GM18868 (cell line): ENCODE measurements around the gene IRF1.
"Not testable (repeated sequence)": the region's sequence is repeated elsewhere in the genome, so short reads cannot be mapped to it uniquely, and the experiment has no call there.

Source experiments
- ATAC-seq: cut with Tn5 transposase; IDR thresholded peaks from one replicate; pipeline ENCODE4 v1.9.1; 2021; ENCODE audit warnings: mild to moderate bottlenecking, moderate library complexity; ENCODE audit not compliant: unreplicated experiment

The IRF1 gene, protein sequence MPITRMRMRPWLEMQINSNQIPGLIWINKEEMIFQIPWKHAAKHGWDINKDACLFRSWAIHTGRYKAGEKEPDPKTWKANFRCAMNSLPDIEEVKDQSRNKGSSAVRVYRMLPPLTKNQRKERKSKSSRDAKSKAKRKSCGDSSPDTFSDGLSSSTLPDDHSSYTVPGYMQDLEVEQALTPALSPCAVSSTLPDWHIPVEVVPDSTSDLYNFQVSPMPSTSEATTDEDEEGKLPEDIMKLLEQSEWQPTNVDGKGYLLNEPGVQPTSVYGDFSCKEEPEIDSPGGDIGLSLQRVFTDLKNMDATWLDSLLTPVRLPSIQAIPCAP

DNA sequence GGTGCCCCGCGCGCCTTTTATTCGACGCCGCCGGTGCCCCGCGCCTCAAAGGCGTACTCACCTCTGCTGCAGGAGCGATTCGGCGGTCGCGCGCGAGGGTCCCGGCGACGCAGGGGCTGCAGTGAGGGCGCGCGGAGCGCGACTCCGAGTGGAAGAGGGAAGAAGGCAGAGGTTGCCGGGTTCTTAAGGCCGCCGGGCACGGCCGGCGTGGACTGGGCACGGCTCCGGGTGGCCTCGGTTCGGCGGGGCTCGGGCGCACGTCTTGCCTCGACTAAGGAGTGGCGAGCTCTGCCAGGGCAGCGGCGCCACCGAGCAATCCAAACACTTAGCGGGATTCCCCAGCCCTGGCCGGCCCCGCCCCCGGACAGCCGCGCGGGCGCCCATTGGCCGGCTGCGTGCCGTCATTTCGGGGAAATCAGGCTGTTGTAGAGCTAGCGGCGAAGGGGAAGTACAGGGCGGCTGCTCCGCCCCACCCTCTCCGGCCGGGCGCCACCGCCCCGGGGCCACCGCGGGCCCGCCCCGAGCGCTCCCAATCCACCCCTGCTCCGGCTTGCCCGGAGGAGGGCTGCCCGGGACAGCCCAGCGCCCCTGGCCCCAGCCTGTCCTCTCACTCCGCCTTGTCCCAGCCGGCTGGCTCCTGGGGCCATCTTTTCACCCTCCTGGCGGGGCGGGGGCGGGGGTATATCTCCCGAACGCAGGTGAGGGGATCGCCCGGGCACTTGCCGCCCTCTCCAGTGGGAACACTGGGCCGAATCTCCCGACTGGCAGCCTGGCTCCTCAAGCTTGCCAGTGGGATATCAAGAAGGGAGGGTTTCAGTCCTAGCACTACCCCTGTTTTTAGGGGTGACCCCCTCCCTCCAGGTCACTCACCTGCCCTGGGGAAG, at the start of gene IRF1:
IRF1 (minus strand) TSS at position 290 of the 884 bp plus-strand sequence. CDS start 1,295 bp downstream, outside the sequence.
- peak; percentile 81 for ATAC-seq

DNA sequence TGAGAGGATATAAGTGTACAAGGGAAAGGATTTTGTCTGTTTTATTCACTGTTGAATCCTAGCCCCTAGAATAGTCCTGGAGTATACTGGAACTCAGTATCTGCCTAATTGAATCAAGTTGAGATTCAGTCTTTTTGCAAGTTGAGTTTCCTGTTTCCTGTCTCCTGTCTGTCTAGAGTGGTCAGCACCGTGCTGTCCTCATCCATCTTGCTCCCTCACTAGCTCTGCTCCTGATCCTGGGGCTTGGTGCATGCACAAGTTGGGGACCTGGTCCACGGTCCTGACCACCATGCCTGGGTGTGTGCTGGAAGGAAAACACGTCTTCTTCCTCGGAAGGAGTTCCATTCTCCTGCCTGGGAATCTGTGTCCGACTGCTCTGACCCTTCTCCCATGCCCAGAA, 49.6 kb upstream of the IRF1 start:
- no peak for ATAC-seq

- no peak for ATAC-seq
These were observed 49.1 kb upstream of the IRF1 start for GRCh38 chr5:132539716-132540115.

DNA sequence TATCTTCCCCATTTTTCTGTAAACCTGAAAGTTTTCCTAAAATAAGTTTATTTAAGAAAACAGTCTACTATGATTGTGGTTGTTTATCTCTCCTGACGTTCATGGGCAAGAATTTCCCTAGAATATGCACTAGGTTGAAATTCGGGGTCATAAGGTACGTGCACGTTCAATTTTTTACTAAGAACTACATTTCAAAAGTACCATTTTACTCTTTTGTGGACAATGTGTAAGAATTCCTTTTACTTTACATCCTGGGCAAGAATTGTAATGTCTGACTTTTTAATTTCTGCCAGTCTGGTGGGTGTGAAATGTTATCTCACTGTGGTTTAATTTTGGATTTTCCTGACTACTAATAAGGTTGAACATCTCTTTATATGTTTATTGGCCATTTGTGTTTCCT, 40.4 kb upstream of the IRF1 start:
- ATAC-seq = no peak

DNA sequence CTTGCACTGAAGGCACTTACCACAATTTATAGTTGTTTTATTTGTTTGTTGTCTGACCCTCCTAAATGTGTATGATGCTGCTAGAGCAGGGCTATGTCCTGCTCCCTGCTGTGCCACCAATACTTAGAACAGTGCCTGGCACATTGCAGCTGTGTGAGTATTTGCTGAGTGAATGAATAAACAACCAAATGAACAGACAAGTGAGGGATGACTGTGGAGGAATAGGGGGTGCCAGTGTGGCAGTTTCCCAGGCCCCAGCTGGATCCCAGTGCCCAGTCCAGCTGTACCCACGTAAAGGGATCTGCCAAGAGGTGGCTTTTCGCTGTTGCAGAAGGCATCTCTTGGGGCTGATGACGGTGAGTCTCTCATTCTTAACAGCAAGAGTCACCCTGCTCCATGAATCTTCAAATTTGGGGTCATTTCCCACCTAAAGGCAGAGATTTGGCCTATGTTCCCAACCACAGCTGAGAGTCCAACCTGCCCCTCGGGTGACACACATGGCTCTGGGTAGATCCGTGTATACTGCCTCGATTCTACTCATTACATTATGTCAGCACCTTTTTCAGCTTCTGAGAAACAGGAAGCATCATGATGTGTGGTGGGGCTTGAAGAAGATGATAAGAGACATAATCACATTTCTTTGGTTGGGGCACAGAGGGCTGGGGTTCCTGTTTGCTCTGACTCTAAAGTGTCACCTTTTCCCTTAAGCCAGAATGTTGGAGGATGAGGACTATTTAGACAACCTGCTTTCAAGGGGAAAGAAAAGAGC, 38.5 kb upstream of the IRF1 start:
- no peak for ATAC-seq

- ATAC-seq = no peak
These were observed 37.4 kb upstream of the IRF1 start for GRCh38 chr5:132528021-132528420.

- peak; percentile 2 for ATAC-seq
These were observed 36.5 kb upstream of the IRF1 start for GRCh38 chr5:132526974-132527564.

GRCh38 chr5:132526290-132526973, 35.9 kb upstream of the IRF1 start:
- peak; percentile 34 for ATAC-seq

DNA sequence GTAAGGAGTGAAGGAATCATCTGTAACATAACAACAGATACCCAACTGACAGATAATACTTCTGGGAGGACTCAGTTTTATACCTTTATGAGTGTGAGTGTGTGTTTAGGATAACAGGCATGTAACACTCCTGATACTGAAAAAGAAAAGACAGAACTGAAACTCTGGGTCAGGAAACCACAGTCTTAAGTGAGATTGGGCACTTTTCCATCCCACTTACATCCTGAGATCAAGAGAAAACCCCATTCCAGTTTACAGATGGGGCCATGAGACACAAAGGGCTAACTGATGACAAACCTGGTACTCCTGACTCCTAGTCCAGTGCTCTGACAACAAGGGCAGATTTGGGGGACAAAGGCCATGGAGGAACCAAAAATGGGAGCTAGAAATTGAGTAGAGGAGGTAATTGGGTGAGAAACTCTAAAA, 34.7 kb upstream of the IRF1 start:
- peak; percentile 74 for ATAC-seq

DNA sequence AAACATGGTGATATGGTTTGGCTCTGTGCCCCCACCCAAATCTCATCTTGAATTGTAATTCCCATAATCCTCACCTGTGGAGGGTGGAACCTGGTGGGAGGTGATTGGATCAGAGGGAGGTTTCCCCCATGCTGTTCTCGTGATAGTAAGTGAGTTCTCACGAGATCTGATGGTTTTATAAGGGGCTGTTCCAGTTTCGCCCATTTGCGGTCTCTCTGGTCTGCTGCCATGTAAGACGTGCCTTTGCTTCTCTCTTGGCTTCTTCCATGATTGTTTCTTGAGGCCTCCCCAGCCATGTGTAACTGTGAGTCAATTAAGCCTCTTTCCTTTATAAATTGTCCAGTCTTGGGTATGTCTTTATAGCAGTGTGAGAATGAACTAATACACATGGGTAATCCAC, 34.3 kb upstream of the IRF1 start:
- not testable (repeated sequence) for ATAC-seq

GRCh38 chr5:132522067-132522466, 31.5 kb upstream of the IRF1 start:
- ATAC-seq = not testable (repeated sequence)

DNA sequence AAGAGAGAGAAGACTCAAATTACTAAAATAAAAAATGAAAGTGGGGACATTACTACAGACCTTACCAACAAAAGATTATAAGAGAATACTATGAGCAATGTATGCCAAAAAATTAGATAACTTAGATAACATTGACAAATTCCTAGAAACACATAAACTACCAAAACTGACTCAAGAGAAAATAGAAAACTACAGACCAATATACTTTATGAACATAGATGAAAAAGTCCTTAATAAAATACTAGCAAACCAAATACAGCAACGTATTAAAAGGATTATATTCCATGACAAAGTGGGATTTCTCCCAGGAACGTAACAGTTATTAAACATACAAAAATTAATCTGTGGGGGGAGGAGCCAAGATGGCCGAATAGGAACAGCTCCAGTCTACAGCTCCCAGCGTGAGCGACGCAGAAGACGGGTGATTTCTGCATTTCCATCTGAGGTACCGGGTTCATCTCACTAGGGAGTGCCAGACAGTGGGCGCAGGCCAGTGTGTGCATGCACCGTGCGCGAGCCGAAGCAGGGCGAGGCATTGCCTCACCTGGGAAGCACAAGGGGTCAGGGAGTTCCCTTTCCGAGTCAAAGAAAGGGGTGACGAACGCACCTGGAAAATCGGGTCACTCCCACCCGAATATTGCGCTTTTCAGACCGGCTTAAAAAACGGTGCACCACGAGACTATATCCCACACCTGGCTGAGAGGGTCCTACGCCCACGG, 23.2 kb upstream of the IRF1 start:
- ATAC-seq = not testable (repeated sequence)

DNA sequence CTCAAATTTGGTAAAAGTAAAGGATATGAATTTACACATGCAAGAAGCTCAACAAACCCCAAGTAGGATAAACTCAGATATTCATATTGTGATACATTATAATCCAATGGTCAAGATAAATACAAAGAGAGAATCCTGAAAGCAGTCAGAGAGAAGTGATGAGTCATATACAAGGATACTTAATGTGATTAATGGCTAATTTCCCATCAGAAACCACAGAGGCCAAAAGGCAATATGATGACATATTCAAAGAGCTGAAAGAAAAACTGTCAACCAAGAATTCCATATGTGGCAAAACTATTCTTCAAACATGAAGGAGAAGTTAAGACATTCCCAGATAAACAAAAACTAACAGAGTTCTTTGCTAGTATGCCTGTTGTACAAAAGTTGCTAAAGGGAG, 19.5 kb upstream of the IRF1 start:
- no peak for ATAC-seq

GRCh38 chr5:132506094-132506692, 15.6 kb upstream of the IRF1 start:
- peak; percentile 80 for ATAC-seq

DNA sequence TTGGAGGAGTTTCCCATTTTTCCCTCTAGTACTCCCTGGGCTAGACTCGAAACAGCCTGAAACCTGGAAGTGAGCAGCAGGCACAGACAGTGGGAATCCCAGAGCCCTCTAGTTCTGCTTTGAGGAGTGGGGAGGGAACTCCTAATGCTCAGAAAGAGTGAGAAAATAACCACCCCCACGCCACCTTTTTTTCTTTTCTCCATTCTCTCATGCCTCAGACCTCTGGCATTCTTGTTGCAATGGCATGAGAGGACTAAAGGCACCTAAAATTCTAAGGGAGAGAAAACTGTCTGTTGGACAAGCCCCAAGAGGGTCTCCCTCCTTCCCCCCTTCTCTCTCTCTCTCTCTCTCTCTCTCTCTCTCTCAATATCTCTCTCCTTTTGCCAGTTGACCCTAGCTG, 15.1 kb upstream of the IRF1 start:
- ATAC-seq = no peak

GRCh38 chr5:132504746-132505145, 14.2 kb upstream of the IRF1 start:
- no peak for ATAC-seq

DNA sequence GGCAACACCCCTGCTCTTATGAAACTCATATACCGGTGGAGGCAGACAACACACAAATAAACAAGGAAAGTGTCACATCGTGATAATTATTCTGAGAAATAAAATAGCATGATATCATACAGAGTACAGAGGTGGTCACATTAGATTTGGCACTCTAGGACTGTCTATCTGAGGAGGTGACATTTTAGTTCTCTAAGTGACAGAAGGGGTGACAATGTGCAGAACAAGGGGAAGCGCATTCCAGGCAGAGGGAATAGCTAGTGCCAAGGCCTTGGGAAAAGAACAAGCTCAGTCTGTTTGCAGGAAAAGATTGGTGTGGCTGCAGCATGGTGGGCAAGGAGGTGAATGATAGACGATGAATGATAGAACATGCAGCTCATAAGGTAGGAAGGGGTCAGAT, 12.7 kb upstream of the IRF1 start:
- ATAC-seq = no peak

DNA sequence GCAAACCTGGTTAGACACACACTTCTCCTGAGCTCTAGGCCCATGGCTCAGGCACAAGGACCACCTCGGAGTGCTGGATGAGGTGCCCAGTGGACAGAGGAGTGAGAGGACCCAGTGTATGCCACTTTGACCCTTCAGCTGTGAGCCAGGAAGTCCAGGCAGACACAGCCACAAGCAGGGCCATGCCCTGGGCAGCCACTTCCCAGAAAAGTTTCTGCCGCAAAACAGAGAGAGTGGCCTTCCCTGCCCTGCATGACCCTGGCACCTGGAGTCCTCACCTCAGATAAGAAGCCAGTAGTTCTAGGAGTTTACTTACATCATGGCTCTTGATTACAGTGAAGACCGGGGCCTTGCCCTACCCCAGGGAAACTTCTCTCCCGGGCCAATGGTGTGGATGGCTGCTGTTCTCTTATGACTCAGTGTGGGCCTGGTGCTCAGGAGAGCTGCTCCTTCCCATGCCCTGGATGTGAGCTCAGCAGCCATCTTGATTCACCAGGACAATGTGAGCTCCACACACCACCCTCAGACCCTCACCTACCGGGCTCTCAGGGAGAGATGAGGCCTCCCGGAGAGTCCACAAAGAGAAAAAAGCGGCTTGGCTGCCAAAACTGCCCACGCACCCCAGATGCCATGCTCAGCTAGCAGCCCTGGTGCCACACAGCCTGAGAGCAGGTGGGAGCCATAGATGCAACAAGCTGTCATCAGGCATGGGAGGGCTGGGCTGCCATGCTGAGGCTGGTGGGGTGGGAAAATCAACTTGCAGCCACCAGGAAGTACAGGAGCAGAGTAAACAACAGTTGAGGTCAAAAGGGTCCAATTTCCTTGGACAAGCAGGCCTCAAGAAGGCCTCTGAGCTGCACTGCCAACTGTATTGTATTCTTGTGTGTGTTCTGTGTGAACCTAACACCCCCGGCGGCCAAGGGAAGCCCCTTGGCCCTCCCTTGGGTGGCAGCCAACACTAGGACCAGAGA, 11.7 kb upstream of the IRF1 start:
- no peak for ATAC-seq
